ENCODE measurements around the gene TYROBP.

DNA sequence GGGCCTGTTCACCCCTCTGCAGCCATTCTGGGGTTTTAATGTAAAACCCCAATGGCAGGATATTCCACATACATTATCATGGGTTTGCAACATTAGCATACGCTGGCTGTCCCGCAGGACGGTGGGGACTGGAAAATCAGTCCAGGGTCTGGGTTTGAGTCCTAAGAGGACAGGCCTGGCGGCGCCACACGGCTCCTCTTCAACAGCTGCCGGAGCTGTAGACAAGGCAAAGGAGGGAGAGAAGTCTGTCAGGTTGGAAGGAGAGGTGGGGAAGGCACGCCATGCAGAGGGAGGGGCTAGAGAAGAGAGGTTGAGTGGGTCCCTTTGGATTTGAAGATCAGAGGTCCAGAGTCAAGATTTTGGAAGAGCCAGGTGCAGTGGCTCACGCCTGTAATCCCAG is 19.7 kb downstream of the TYROBP start:
- TF ChIP-seq CTCF (conservative IDR thresholded peaks at IDR 0.05; ENCODE audit: low read length) (no peak), EZH2phosphoT487 (IDR thresholded peaks at IDR 0.05; ENCODE audit: borderline replicate concordance) (no peak)

Measured in Loucy (cell line).